Motor neuron (in vitro differentiated cells): ENCODE results near the gene ROPN1. TPM values are rescaled to one million over a fixed set of nuclear protein-coding genes. Genes with fewer than 3 reads are reported as not detected.
"Not testable (repeated sequence)": the region's sequence is repeated elsewhere in the genome, so short reads cannot be mapped to it uniquely, and the experiment has no call there.

Experiments
- ATAC-seq, 8 experiments: fragments of 200-7000 bp; cut with Tn5 transposase; replicated peaks in 6 of 8; 2 replicates each; pipeline ENCODE4 v1.8.0; 2021; ENCODE audit warnings: mild to moderate bottlenecking in 8 of 8, moderate library complexity in 8 of 8
- H3K27ac ChIP-seq, 2 donors: fragments of 250-450 bp; sonication (Bioruptor Pico); 2 replicates each; pipeline ENCODE4 v1.9.0; 2021; ENCODE audit warnings: antibody characterized with exemption in 2 of 2, mild to moderate bottlenecking in 2 of 2, moderate library complexity in 1 of 2
- H3K4me1 ChIP-seq, 2 donors: fragments of 250-450 bp; sonication (Bioruptor Pico); replicated peaks in 1 of 2; 2 replicates each; pipeline ENCODE4 v1.6.1; 2021; ENCODE audit warnings: antibody characterized with exemption in 2 of 2, mild to moderate bottlenecking in 2 of 2, moderate library complexity in 1 of 2
- H3K4me3 ChIP-seq, 5 donors: fragments of 250-450 bp; sonication (Bioruptor Pico); 2 replicates each; pipeline ENCODE4 v1.9.0; 2021; ENCODE audit warnings: antibody characterized with exemption in 5 of 5, mild to moderate bottlenecking in 5 of 5, moderate library complexity in 4 of 5
- WGBS, 10 experiments: fragments of 450-650 bp; shearing (Covaris generic); methylation state at CpG; one replicate each; pipeline ENCODE4 v1.0.0; 2022; 5-methylcytosine and 5-hydroxymethylcytosine counted together
- in situ Hi-C, 9 experiments: fragments of 400-800 bp; cut with MboI; loops; one replicate each; pipeline ENCODE4 v1.15.0; 2021; ENCODE audit warnings: low sequenced_read_pairs in 9 of 9, low pct_unique_long_range_greater_than_20kb in 2 of 9; ENCODE audit not compliant: unreplicated experiment in 9 of 9
- total RNA-seq, 8 experiments: library from RNA; unstranded; fragments of 300-600 nt; gene quantifications; 2 replicates each; pipeline versions ENCODE4 v1.2.3 to v1.2.4, GENCODE V29; 2022

The ROPN1 gene
- total RNA-seq, 8 experiments from 2014 or later, result 0.05 to 3.9 (median 0.20) TPM; not detected in 2

DNA sequence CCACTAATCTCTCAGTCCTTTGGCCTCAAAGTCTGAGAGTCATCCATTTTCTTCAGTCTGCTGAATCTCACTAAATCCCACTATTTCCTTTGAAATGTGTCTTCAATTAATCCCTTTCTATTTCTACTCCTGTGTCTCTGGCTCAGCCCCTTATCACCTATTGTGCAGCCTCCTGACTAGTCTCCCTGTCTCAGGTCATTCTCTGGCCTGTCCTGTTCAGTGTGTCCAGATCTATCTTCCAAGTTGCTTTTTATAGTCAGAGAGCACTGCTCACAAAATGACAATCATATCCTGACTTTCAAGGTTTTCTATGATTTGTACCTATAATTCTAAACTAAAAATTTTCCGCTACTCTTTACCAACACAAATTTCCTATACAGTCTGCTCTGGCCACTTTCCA, 7.6 kb downstream of the ROPN1 start:
- WGBS, 10 experiments, result 86 to 100% (median 88%) methylated on average over 1 of the region's 1 CpG; no CpG with 5 or more reads in 3 of the 10 experiments

GRCh38 chr3:123981317-123981716, 10.6 kb downstream of the ROPN1 start:
- H3K4me1 ChIP-seq, H3K4me3 ChIP-seq, ATAC-seq, H3K27ac ChIP-seq, in situ Hi-C loops: not testable (repeated sequence)
- WGBS, 10 experiments, result 21 to 74% (median 50%) methylated on average over 1 to 2 of the region's 4 CpGs; no CpG with 5 or more reads in 6 of the 10 experiments

More for the DNA sequence above, 7.6 kb downstream of the ROPN1 start:
- no peak overlapping the region for H3K4me3 ChIP-seq
- in situ Hi-C loops, result no loop called here
- no peak for ATAC-seq
- peaks cover 0 to 2% of the 10 kb centered on the region in 2 donors for H3K4me1 ChIP-seq
- H3K27ac ChIP-seq, result no peak overlapping the region

DNA sequence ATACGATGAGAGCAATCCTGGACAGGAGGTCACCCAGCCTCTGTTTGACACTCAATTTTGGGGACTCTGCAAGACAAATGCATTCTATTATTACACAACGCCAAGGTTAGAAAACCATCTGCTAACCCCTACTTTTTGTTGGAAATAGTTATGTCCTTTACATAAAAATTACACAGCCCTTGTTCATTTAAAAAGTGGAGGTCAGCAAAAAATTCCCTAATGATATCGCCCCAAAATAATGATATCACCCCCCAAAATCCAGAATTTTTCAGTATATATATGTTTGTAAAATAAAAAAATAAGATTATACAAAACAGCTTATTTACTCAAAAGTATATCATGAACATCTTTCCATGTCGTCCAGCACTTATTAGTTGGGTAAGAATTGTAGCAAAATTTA, 11.4 kb downstream of the ROPN1 start:
- Histone ChIP-seq H3K4me1 (peaks cover 0 to 2% of the 10 kb centered on the region in 2 donors), H3K27ac (no peak overlapping the region), H3K4me3 (peak overlapping the region in 3 of 5 donors; percentile 15 to 27 (median 23))
- WGBS, 10 experiments, result 17 to 100% (median 80%) methylated on average over 1 to 4 of the region's 4 CpGs
- ATAC-seq, result no peak
- in situ Hi-C loops, result no loop called here

DNA sequence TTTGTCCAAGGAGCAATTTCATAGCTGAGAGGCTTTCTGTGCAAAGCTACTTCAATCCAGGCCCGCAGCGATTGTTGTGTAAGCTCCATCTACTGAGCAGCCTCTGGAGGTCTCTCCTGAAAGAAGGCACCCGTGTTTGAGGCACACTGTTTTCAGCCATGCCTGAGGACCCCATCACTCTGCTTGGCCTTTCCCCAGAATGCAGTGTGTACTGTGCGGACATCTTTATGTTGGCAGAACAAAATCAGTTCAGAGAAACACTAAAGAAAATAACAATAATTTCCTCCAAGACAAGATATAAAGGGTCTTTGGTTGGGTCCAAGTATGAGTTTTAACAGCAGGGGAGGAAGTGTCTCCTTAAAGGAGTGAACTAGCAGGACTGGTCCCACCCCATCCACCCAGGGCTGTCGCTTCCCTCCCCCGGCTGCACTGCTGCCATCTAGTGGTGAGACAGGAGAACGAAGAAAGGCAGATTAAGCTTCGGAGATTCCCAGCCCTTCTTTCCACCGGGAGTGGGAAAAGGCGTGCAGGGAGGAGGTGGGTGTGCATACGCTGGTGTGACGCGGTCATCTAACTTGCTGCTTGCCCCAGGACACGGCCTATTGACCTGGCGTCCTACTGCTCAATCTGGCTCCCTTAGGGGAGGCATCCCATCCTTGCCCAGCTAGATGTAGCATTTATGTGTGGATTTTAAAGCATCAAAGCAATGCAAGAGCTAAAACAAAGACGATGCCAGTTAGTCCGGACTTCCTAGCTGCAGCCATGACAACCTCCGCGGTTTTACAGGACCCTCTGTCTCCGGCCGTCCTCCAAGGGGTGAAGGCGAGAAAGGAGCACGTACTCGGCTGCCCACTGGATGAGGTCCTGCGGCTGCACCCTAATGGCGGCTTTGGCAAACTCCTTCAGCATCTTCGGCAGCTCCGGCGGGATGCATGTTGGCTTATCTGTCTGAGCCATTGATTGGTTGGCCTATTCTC, 12.1 kb downstream of the ROPN1 start:
- in situ Hi-C loops, H3K27ac ChIP-seq, H3K4me1 ChIP-seq: not testable (repeated sequence)
- ATAC-seq, result peak; percentile 72 to 99 (median 86)
- peak overlapping the region; percentile 7 to 27 (median 15) for H3K4me3 ChIP-seq
- WGBS, 10 experiments, result 0 to 80% (median 29%) methylated on average over 1 to 6 of the region's 29 CpGs; no CpG with 5 or more reads in 2 of the 10 experiments

DNA sequence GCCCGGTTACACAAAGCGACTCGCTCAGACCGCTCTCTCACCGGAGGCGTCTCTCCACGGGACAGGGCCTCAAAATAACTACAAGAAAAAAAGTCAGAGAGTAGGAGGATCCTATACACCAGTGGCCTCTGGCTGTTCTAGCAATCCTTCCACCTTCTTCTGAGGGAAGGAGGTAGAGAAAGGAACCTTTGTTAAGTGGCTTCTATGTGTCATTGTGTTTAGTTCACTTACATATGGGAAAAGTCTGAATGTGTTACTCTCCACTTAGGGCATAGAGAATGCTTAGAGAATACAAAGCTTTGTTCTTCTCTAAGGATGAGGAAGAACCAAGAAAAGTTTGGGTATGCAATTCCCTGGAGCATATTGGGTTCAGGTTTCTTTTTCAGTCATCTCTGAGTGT, 15.0 kb downstream of the ROPN1 start:
- H3K4me3 ChIP-seq, in situ Hi-C loops, H3K27ac ChIP-seq: not testable (repeated sequence)
- WGBS, 10 experiments, result no CpG with 5 or more reads among the region's 7 CpGs
- peaks cover 2 to 11% of the 10 kb centered on the region in 2 donors for H3K4me1 ChIP-seq
- peak in 1 of 8 experiments; percentile 8 for ATAC-seq

GRCh38 chr3:123976181-123976898, 15.6 kb downstream of the ROPN1 start:
- H3K4me3 ChIP-seq, in situ Hi-C loops, H3K27ac ChIP-seq: not testable (repeated sequence)
- WGBS, 10 experiments, result 27 to 100% (median 76%) methylated on average over 1 to 3 of the region's 4 CpGs; no CpG with 5 or more reads in 5 of the 10 experiments
- peaks cover 2 to 11% of the 10 kb centered on the region in 2 donors for H3K4me1 ChIP-seq
- ATAC-seq, result peak in 2 of 8 experiments; percentile 8 to 57

GRCh38 chr3:123975030-123975429, 16.9 kb downstream of the ROPN1 start:
- H3K4me3 ChIP-seq, in situ Hi-C loops, H3K27ac ChIP-seq: not testable (repeated sequence)
- peaks cover 2 to 11% of the 10 kb centered on the region in 2 donors for H3K4me1 ChIP-seq
- 100% methylated on average over 1 of the region's 7 CpGs; no CpG with 5 or more reads in 9 of the 10 experiments for WGBS, 10 experiments
- ATAC-seq, result peak in 5 of 8 experiments; percentile 77 to 97 (median 93)

GRCh38 chr3:123971406-123971805, 20.5 kb downstream of the ROPN1 start:
- Histone ChIP-seq H3K4me1 (peaks cover 0 to 11% of the 10 kb centered on the region in 2 donors), H3K4me3 (no peak overlapping the region), H3K27ac (no peak overlapping the region)
- ATAC-seq, result no peak
- in situ Hi-C loops, result no loop called here

- H3K27ac ChIP-seq, H3K4me3 ChIP-seq, H3K4me1 ChIP-seq, in situ Hi-C loops, ATAC-seq: not testable (repeated sequence)
- 0 to 80% (median 33%) methylated on average over 1 to 2 of the region's 2 CpGs; no CpG with 5 or more reads in 2 of the 10 experiments for WGBS, 10 experiments
Observed at GRCh38 chr3:123967260-123967659, 24.7 kb downstream of the ROPN1 start.

- in situ Hi-C loops, H3K4me1 ChIP-seq, H3K27ac ChIP-seq, H3K4me3 ChIP-seq: not testable (repeated sequence)
- ATAC-seq, result peak in 1 of 8 experiments; percentile 50
- no CpG with 5 or more reads among the region's 1 CpG for WGBS, 10 experiments
Observed at GRCh38 chr3:123966799-123967198, 25.1 kb downstream of the ROPN1 start.

DNA sequence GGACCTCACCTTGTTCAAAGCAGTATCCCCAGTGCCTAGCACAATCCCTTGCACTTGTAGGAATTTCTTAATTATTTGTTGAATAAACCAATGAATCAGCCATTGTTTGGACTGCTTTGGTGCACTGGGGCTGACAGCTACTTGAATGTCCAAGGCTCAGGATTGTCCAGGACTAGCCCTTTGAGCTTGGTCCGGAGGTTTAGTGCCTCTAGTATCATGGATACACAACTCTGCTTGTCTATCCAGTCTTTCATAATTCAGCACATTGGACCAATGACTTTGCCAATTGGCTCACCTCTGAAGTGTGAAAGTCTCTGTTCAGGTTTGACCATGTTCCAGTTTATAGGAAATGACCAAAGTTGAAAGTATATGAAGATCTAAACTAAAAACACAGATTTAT, 27.1 kb downstream of the ROPN1 start:
- H3K27ac ChIP-seq, H3K4me3 ChIP-seq, ATAC-seq, in situ Hi-C loops, H3K4me1 ChIP-seq: not testable (repeated sequence)
- WGBS, 10 experiments, result no CpG with 5 or more reads among the region's 1 CpG

GRCh38 chr3:123961508-123961856, 30.4 kb downstream of the ROPN1 start:
- Histone ChIP-seq H3K27ac (no peak overlapping the region), H3K4me1 (peaks cover 3 to 6% of the 10 kb centered on the region in 2 donors), H3K4me3 (peak overlapping the region; percentile 53 to 77 (median 70))
- 6 to 33% (median 13%) methylated on average over 3 to 10 of the region's 15 CpGs; no CpG with 5 or more reads in 4 of the 10 experiments for WGBS, 10 experiments
- ATAC-seq, result no peak
- in situ Hi-C loops, result no loop called here
